C4-2B (cell line): ENCODE measurements around the gene FBXL13.

Experiments used
- ZFX ChIP-seq: fragments of 450-650 bp; IDR thresholded peaks from 2 replicates; pipeline ENCODE4 v1.6.1; 2017
- TF ChIP-seq, protein P1 (sequence below): fragments of 450-650 bp; conservative IDR thresholded peaks from 2 replicates; pipeline ENCODE4 v1.5.1; 2017; ENCODE audit warnings: mild to moderate bottlenecking

DNA sequence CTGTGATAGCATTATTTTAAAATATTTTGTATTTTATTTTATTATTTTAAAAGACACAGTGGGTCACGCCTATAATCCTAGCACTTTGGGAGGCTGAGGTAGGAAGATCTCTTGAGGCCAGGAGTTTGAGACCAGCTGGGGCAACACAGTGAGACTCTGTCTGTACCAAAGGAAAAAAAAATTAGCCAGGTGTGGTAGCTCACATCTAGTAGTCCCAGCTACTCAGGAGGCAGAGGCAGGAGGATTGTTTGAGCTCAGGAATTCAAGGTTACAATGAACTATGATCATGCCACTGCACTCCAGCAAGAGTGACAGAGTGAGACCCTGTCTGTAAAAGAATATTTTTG lies 37.1 kb downstream of the FBXL13 start:
- TF ChIP-seq, protein P1, sequence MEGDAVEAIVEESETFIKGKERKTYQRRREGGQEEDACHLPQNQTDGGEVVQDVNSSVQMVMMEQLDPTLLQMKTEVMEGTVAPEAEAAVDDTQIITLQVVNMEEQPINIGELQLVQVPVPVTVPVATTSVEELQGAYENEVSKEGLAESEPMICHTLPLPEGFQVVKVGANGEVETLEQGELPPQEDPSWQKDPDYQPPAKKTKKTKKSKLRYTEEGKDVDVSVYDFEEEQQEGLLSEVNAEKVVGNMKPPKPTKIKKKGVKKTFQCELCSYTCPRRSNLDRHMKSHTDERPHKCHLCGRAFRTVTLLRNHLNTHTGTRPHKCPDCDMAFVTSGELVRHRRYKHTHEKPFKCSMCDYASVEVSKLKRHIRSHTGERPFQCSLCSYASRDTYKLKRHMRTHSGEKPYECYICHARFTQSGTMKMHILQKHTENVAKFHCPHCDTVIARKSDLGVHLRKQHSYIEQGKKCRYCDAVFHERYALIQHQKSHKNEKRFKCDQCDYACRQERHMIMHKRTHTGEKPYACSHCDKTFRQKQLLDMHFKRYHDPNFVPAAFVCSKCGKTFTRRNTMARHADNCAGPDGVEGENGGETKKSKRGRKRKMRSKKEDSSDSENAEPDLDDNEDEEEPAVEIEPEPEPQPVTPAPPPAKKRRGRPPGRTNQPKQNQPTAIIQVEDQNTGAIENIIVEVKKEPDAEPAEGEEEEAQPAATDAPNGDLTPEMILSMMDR: no peak
- no peak for TF ChIP-seq ZFX
